ENCODE measurements around the gene SEC24C.

SEC24C gene

GRCh38 chr10:73816917-73817729 lies 73.0 kb downstream of the SEC24C start:
- in situ Hi-C loops (cut with MboI; ENCODE audit: low pct_unique_long_range_greater_than_20kb, low sequenced_read_pairs, unreplicated experiment): no loop called here
- DNase-seq (ENCODE audit: low spot score): no peak
- TF ChIP-seq CTCF (IDR thresholded peaks at IDR 0.05; ENCODE audit: extremely low read depth, insufficient read depth, missing control alignments): no peak

- in situ Hi-C loops (cut with MboI; ENCODE audit: low pct_unique_long_range_greater_than_20kb, low sequenced_read_pairs, unreplicated experiment): no loop called here
- no peak for DNase-seq (ENCODE audit: low spot score)
- no peak for TF ChIP-seq CTCF (IDR thresholded peaks at IDR 0.05; ENCODE audit: extremely low read depth, insufficient read depth, missing control alignments)
Observed at GRCh38 chr10:73817826-73818225, 73.7 kb downstream of the SEC24C start.

- in situ Hi-C loops (cut with MboI; ENCODE audit: low pct_unique_long_range_greater_than_20kb, low sequenced_read_pairs, unreplicated experiment): no loop called here
- DNase-seq (ENCODE audit: low spot score): no peak
- TF ChIP-seq CTCF (IDR thresholded peaks at IDR 0.05; ENCODE audit: extremely low read depth, insufficient read depth, missing control alignments): no peak
Observed at GRCh38 chr10:73818402-73818801, 74.2 kb downstream of the SEC24C start.

- DNase-seq (ENCODE audit: low spot score): no peak
- TF ChIP-seq CTCF (IDR thresholded peaks at IDR 0.05; ENCODE audit: extremely low read depth, insufficient read depth, missing control alignments): no peak
- in situ Hi-C loops (cut with MboI; ENCODE audit: low pct_unique_long_range_greater_than_20kb, low sequenced_read_pairs, unreplicated experiment): no loop called here
Observed at GRCh38 chr10:73819081-73819480, 74.9 kb downstream of the SEC24C start.

- no peak for TF ChIP-seq CTCF (IDR thresholded peaks at IDR 0.05; ENCODE audit: extremely low read depth, insufficient read depth, missing control alignments)
- in situ Hi-C loops (cut with MboI; ENCODE audit: low pct_unique_long_range_greater_than_20kb, low sequenced_read_pairs, unreplicated experiment): no loop called here
- DNase-seq (ENCODE audit: low spot score): no peak
Observed at GRCh38 chr10:73819513-73820093, 75.4 kb downstream of the SEC24C start.

Data from GM13977 (cell line).